Endometrial microvascular endothelial cells (primary cell): ENCODE data around the gene FAM124A. TPM values are rescaled to one million over a fixed set of nuclear protein-coding genes. Genes with fewer than 3 reads are reported as not detected.

Source experiments
- in situ Hi-C: cut with HindIII; loops from 2 replicates; pipeline ENCODE4 v1.10.0; 2017; ENCODE audit warnings: low sequenced_read_pairs, low pct_unique_long_range_greater_than_20kb; ENCODE audit errors: inconsistent ontology term
- total RNA-seq: library from RNA; depleted of rRNA; stranded (reverse); fragments of >200 nt; gene quantifications from one replicate; pipeline ENCODE4 v1.2.3, GENCODE V29; 2015; ENCODE audit errors: inconsistent ontology term

Gene FAM124A
- total RNA-seq, 1 donor from 2014 or later: 16.4 TPM

- in situ Hi-C loops: no loop called here
Observed at GRCh38 chr13:51322826-51323225, 100.6 kb downstream of the FAM124A start.

DNA sequence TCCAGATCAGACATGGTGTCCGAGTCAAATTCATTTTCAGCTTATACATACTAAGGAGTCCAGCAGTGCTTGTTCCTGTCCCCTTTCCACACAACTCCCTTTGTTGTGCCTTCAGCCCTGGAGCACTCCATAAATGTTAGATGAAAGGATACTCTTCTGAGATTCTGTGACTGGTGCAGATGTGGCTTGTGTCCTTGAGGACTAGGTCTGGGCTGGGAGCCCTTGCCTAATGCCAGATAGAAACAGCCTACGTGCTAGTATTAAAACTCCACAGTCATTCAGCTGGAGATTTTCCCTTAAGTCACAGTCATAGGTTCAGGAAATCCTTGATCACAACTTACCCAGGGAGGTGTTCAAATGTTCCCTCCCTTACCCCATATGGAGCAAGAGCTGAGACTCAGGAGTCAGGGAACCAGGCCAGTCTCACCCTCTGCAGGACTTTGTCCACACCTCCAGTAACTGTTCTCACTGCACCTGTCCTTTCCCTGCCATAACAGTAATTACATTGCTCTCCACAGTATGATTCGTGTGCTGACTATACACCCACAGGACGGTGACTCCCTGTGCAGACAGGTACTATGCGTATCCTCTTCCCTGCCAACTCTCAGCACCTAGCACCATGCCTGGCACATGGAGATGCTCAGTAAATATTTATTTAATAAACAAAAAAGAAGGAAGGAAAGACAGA, 101.8 kb downstream of the FAM124A start:
- in situ Hi-C loops: no loop called here

DNA sequence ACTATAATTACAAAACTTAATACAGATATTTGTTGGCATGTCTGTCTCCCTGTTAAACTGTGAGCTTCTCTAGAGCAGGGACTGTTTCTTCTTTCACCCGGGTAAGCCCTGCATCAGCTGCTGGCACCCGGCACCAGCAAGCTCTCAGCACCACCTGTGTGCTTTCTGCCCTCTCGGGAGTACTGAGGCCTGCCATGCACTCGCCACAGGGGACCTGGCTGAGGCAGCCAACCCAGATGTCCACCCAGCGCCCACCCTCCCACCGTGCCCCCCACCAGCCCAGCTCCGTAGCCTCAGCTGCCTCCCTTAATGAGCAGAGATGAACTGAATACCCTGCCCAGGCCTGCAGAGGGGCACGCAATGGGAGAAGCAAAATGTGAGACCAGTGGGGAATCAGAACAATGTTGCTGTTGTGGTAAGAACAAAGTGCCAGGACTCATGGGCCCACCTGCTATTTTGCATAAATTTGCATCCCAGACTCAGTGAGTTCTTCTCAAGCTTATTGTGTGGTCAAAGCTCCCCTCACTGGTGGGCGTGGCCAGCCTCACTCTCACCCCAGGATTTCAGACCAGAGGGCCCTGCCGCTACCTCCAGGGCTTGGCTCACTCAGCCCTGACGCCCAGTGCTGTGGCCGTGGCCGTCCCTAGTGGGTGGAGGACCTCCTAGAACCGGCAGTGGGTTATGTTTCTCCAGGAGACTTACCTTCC, 102.7 kb downstream of the FAM124A start:
- in situ Hi-C loops: no loop called here

DNA sequence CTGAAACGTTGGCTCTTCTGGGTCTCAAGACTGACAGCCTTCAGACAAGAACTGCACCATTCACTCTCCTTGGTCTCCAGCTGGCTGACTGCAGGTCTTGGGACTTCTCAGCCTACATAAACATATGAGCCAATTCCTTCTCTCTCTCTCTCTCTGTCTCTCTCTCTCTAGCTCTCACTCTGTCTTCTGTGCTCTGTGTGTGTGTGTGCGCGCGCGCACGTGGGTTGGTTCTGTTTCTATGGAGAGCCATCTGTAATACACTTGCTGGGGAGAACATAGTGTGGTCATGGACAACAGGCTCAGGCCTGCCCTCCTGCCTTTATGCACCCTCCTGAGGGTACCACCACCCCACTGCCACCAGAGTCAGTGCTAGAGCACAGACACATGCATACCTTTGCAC, 103.6 kb downstream of the FAM124A start:
- in situ Hi-C loops: no loop called here

DNA sequence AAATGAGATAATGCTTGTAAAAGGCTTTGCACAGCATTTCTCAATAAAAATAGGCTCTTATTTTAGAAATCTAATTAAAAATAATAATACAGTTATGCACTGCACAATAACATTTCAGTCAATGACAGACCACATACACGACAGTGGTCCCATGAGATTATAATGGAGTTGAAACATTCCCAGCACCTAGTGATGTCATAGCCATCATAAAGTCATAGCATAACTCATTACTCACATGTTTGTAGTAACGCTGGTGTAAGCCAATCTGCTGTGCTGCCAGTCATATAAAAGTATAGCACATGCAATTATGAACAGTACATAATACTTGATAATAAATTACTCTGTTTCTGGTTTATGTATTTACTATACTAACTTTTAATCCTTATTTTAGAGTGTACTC, 104.6 kb downstream of the FAM124A start:
- in situ Hi-C loops: no loop called here

DNA sequence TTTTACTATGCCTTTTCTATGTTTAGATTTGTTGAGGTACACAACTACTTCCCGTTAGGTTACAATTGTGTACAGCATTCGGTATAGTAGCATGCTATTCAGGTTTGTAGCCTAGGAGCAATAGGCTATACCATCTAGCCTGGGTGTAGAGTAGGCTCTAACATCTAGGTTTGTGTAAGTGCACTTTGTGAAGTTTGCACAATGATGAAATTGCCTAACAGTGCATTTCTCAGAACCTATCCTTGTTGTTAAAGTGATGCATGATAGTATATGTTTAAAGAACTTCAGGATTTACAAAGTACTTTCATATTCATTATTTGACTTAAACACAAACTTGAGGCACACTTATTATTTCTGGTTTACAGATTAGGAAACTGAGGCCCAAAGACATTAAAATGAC, 105.8 kb downstream of the FAM124A start:
- in situ Hi-C loops: no loop called here

DNA sequence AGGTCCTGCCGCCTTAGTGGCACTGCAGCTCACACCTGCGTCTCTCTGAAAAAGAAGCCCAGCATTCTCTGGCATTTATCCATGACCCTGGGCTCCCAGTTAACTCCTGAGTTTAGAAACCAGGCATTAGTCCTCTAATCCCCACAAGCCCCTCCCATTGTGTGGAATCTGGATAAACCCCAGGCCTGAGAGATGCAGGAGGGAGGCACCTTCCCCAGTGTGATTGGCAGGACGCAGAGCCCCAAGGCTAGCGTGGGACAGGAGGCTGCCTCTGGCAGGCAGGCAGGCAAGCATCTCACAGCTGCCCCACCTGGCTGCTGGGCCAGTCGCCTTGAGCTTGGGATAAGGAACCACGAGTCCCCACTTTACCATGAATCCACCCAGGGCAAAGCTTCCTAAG, 106.3 kb downstream of the FAM124A start:
- in situ Hi-C loops: no loop called here

DNA sequence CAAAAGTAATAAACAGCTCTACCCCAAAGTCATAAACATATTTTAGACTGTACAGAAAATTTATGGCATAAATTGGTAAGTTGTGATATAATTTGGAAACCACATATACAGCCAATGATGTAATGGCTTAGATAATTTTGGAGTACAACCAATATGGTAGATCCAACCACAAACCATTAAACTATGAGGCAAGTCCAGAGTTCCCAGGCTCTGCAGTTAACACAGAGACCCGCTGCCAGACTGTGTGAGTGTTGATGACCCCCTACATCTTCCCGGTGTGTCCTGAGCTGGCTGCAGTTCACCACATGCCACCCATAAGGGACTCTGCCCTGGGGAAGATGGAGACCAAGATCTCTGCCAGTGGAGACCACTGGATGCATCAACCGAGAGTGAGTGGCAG, 107.4 kb downstream of the FAM124A start:
- in situ Hi-C loops: no loop called here

DNA sequence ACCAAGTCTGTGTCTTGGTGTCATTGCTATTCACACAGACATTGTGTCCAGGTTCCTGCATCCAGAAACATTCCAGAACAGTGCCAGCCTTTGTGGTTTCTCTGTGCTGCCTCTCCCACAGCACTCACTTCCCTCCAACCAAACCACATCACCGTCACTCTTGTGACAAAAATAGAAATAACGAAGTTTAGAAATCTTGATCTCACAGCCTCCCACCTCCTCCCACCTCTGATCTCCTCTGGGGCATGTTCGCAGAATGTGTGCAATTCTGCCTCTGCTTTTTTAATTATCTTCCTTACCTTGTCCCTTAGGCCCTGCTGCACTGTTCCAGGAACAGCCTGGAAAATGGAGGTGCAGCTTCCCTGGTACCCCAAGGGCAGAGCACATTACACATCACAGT, 108.6 kb downstream of the FAM124A start:
- in situ Hi-C loops: no loop called here

- in situ Hi-C loops: no loop called here
Observed at GRCh38 chr13:51331354-51331861, 109.2 kb downstream of the FAM124A start.

GRCh38 chr13:51332566-51333361, 110.6 kb downstream of the FAM124A start:
- in situ Hi-C loops: no loop called here

DNA sequence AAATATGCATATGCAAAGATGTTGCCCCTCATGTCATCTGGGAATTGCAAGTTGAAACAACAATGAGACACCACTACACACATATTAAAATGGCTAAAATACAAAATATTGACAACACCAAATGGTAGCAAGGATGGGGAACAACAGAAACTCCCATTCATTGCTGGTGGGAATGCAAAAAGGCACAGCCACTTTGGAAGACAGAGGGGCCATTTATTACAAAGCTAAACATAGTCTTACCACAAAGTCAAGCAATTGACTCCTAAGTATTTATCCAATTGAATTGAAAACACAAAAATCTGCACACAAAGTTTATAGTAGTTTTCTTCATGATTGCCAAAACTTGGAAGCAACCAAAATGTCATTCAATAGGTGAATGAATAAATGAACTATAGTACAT, 111.2 kb downstream of the FAM124A start:
- in situ Hi-C loops: no loop called here

DNA sequence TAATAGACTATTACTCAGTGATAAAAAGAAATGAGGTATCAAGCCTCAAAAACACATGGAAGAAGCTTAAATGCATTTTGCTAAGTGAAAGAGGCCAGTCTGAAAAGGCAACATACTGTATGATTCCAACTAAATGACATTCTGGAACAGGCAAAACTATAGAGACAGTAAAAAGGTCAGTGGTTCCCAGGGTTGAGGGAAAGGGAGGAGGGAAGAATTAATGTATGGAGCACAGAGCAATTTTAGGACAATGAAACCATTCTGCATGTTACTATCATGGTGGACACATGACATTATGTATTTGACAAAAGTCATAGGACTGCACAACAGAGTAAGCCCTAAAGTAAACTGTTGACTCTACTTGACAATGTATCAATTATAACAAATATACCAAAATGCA, 111.6 kb downstream of the FAM124A start:
- in situ Hi-C loops: no loop called here

Other genes starting within 250 kb of the FAM124A start
- not detected for gene C13orf42, start 111.1 kb upstream of the FAM124A start, total RNA-seq
- not detected for gene SERPINE3, start 117.3 kb downstream of the FAM124A start, total RNA-seq
- 20.1 TPM for gene INTS6, start 230.6 kb downstream of the FAM124A start, total RNA-seq